Ovary (tissue), 3 donors: ENCODE results near the gene FAM193B.
A peak's percentile ranks its signal among the peaks of the same experiment; 100 is the strongest.

Experiments used
- CTCF ChIP-seq, 3 donors: fragments of 450-650 bp in 2 of 3; fragments of 200-600 bp in 1 of 3; IDR thresholded peaks; one replicate each; pipeline versions ENCODE4 v1.5.1 to v1.8.0; 2016 to 2022; ENCODE audit warnings: antibody characterized with exemption in 3 of 3, mild to moderate bottlenecking in 1 of 3
- EP300 ChIP-seq: sonication (generic); formaldehyde crosslinking; IDR thresholded peaks from one replicate; pipeline ENCODE4 v1.6.1; 2017; ENCODE audit warnings: antibody characterized with exemption
- POLR2A ChIP-seq: fragments of 450-650 bp; IDR thresholded peaks from one replicate; pipeline ENCODE4 v1.6.1; 2017; ENCODE audit warnings: antibody characterized with exemption, mild to moderate bottlenecking, moderate library complexity
- donor health status: DM: no; HTN: no; CAD: no.

- TF ChIP-seq CTCF (IDR thresholded peaks at IDR 0.05): peak in 2 of 3 donors; percentile 44 to 53
- no peak for TF ChIP-seq POLR2A
- TF ChIP-seq EP300: no peak
Measured at GRCh38 chr5:177491429-177491945, 62.9 kb downstream of the FAM193B start.
